ENCODE measurements around the gene CTBP1. TPM values are rescaled to one million over a fixed set of nuclear protein-coding genes. Genes with fewer than 3 reads are reported as not detected.

Gene CTBP1
- total and polyA plus RNA-seq, 7 donors, result 109 to 165 (median 130) TPM

DNA sequence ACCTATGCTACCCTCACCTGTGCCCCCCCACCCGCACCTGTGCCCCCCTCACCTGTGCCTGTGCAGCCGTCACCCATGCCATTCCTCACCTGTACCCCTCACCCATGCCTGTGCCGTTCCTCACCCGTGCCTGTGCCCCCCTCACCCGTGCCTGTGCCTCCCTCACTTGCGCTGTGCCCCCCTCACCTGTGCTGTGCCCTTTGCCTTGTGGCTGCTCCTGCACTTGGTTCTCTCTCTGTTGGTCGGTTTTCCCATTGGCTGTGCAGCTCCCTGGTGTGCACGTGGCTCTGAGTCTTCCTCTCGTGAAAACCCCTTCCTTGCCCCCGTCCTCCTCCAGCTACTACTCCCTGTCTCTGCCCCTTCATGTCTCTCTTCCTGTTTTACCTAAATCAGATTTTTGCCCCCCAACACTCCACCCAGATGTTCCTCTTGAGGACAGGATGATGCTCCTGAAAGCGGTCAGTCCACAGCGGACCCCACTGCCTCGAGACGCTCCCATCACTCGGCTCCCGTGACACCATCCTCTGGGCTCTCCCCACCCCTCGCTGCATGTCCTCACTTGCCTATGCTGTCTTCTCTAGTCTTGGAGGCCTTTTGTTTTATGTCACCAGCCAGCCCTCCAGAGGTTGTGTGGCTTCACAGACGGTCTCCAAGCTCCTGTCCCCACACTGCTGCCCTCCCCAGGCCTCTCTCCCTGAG is 47.5 kb upstream of the CTBP1 start:
- Histone ChIP-seq H3K27me3 (ENCODE audit: insufficient read depth in 3 of 3, low read length in 2 of 3) (no peaks in the 10 kb centered on the region), H3K4me3 (no peak overlapping the region), H3K4me1 (peaks cover 29% of the 10 kb centered on the region), H3K27ac (no peak overlapping the region), H3K9me3 (no peaks in the 10 kb centered on the region), H3K36me3 (ENCODE audit: insufficient read depth in 1 of 2, low read depth in 1 of 2) (peaks cover 0 to 38% of the 10 kb centered on the region in 2 donors)
- WGBS, 3 donors, result 82 to 88% (median 84%) methylated on average over 18 of the region's 18 CpGs
- TF ChIP-seq, protein P1, sequence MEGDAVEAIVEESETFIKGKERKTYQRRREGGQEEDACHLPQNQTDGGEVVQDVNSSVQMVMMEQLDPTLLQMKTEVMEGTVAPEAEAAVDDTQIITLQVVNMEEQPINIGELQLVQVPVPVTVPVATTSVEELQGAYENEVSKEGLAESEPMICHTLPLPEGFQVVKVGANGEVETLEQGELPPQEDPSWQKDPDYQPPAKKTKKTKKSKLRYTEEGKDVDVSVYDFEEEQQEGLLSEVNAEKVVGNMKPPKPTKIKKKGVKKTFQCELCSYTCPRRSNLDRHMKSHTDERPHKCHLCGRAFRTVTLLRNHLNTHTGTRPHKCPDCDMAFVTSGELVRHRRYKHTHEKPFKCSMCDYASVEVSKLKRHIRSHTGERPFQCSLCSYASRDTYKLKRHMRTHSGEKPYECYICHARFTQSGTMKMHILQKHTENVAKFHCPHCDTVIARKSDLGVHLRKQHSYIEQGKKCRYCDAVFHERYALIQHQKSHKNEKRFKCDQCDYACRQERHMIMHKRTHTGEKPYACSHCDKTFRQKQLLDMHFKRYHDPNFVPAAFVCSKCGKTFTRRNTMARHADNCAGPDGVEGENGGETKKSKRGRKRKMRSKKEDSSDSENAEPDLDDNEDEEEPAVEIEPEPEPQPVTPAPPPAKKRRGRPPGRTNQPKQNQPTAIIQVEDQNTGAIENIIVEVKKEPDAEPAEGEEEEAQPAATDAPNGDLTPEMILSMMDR (IDR thresholded peaks at IDR 0.05), result no peak
- DNase-seq, result peak in 1 of 2 donors; percentile 36
- intact Hi-C loops (cut with DNase I), result no loop called here
- no peak for ATAC-seq

GRCh38 chr4:1295405-1296055 is 46.6 kb upstream of the CTBP1 start:
- ATAC-seq, result no peak
- H3K4me1 ChIP-seq, result peaks cover 28% of the 10 kb centered on the region
- H3K36me3 ChIP-seq (ENCODE audit: insufficient read depth in 1 of 2, low read depth in 1 of 2), result peaks cover 0 to 36% of the 10 kb centered on the region in 2 donors
- intact Hi-C loops (cut with DNase I), result no loop called here
- no peak overlapping the region for H3K27ac ChIP-seq
- H3K27me3 ChIP-seq (ENCODE audit: insufficient read depth in 3 of 3, low read length in 2 of 3), result no peaks in the 10 kb centered on the region
- WGBS, 3 donors, result 82 to 87% (median 82%) methylated on average over 21 to 24 of the region's 24 CpGs
- H3K4me3 ChIP-seq, result no peak overlapping the region
- TF ChIP-seq, protein P1 (IDR thresholded peaks at IDR 0.05), result no peak
- peak in 1 of 2 donors; percentile 51 for DNase-seq
- H3K9me3 ChIP-seq, result no peaks in the 10 kb centered on the region

DNA sequence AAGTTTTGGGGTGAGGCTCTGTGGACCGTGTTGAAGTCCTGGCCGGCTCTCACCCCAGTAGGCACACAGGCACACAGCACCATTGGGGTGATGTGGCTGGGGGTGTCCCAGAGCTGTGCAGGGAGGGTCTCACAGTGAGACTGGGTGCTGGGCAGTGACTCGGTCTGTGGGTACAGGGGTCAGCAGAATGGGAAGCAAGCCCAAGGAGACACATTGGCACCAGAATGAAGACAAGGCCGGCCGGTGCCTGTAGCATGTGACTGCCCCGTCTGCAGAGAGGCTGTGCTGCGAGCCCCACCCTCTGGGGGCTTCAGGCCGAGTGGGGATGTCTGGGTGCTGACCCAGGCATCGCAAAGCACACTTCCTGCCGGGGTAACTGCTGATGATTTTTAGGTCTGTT is 46.0 kb upstream of the CTBP1 start:
- DNase-seq (peak in 1 of 2 donors; percentile 50), ATAC-seq (no peak)
- WGBS, 3 donors, result 39 to 44% (median 40%) methylated on average over 10 of the region's 10 CpGs
- H3K4me1 ChIP-seq, result peaks cover 25% of the 10 kb centered on the region
- H3K9me3 ChIP-seq, result no peaks in the 10 kb centered on the region
- H3K36me3 ChIP-seq (ENCODE audit: insufficient read depth in 1 of 2, low read depth in 1 of 2), result peaks cover 0 to 30% of the 10 kb centered on the region in 2 donors
- TF ChIP-seq, protein P1 (IDR thresholded peaks at IDR 0.05), result no peak
- intact Hi-C loops (cut with DNase I), result loop anchor here (5.0 kb wide), 1 partner anchor 52 kb away; the partner anchor contains the start of gene UVSSA (in 2 of the 2)
- H3K27me3 ChIP-seq (ENCODE audit: insufficient read depth in 3 of 3, low read length in 2 of 3), result no peaks in the 10 kb centered on the region
- H3K4me3 ChIP-seq, result no peak overlapping the region
- no peak overlapping the region for H3K27ac ChIP-seq

- peak overlapping the region; percentile 55 for H3K27ac ChIP-seq
- intact Hi-C loops (cut with DNase I), result loop anchor here (5.0 kb wide), 1 partner anchor 53 kb away; the partner anchor contains the start of gene UVSSA (in 2 of the 2)
- H3K36me3 ChIP-seq (ENCODE audit: insufficient read depth in 1 of 2, low read depth in 1 of 2), result peaks cover 0 to 25% of the 10 kb centered on the region in 2 donors
- H3K9me3 ChIP-seq, result no peaks in the 10 kb centered on the region
- no peak for ATAC-seq
- H3K4me1 ChIP-seq, result peaks cover 25% of the 10 kb centered on the region
- 80 to 90% (median 88%) methylated on average over 13 to 14 of the region's 14 CpGs for WGBS, 3 donors
- no peak overlapping the region for H3K4me3 ChIP-seq
- H3K27me3 ChIP-seq (ENCODE audit: insufficient read depth in 3 of 3, low read length in 2 of 3), result no peaks in the 10 kb centered on the region
- TF ChIP-seq, protein P1 (IDR thresholded peaks at IDR 0.05), result no peak
- DNase-seq, result peak in 1 of 2 donors; percentile 37
Observed at GRCh38 chr4:1294424-1294823, 45.5 kb upstream of the CTBP1 start.
